Esophagus muscularis mucosa (tissue), 4 donors: ENCODE measurements around the gene SH3PXD2A. TPM values are rescaled to one million over a fixed set of nuclear protein-coding genes. Genes with fewer than 3 reads are reported as not detected.
A peak's percentile ranks its signal among the peaks of the same experiment; 100 is the strongest.

ENCODE experiments used
- DNase-seq: peaks from one replicate; pipeline ENCODE4 v3.0.0-alpha.2; 2017; ENCODE audit errors: extremely low spot score
- H3K27ac ChIP-seq, 4 donors: fragments of 200-600 bp; sonication (generic); replicated peaks in 1 of 4; 1 replicate in 3 of 4; 2 replicates in 1 of 4; pipeline ENCODE4 v1.5.1; 2016 to 2019; ENCODE audit warnings: mild to moderate bottlenecking in 1 of 4
- H3K27me3 ChIP-seq, 4 donors: fragments of 200-600 bp; sonication (generic); one replicate each; pipeline versions ENCODE4 v1.5.1 to v1.6.0; 2016 to 2019
- H3K36me3 ChIP-seq, 4 donors: fragments of 200-600 bp; sonication (generic); one replicate each; pipeline ENCODE4 v1.5.1; 2016 to 2019
- H3K4me1 ChIP-seq, 4 donors: fragments of 200-600 bp; sonication (generic); one replicate each; pipeline ENCODE4 v1.5.1; 2016 to 2019
- H3K4me3 ChIP-seq, 4 donors: fragments of 200-600 bp; sonication (generic); 1 replicate in 2 of 4; 2 replicates in 2 of 4; pipeline ENCODE4 v1.5.1; 2016 to 2019; ENCODE audit warnings: mild to moderate bottlenecking in 4 of 4, moderate library complexity in 1 of 4
- H3K9me3 ChIP-seq, 4 donors: fragments of 200-600 bp; sonication (generic); 1 replicate in 3 of 4; 2 replicates in 1 of 4; pipeline ENCODE4 v1.5.1; 2016 to 2019
- EP300 ChIP-seq: sonication (generic); formaldehyde crosslinking; IDR thresholded peaks from one replicate; pipeline ENCODE4 v1.6.1; 2017; ENCODE audit warnings: antibody characterized with exemption
- POLR2A ChIP-seq: fragments of 450-650 bp; IDR thresholded peaks from one replicate; pipeline ENCODE4 v1.6.1; 2017; ENCODE audit warnings: antibody characterized with exemption, moderate library complexity, mild to moderate bottlenecking, low read depth
- POLR2AphosphoS5 ChIP-seq, 2 donors: sonication (generic); formaldehyde crosslinking; IDR thresholded peaks; one replicate each; pipeline ENCODE4 v1.6.1; 2017; ENCODE audit warnings: antibody characterized with exemption in 2 of 2
- WGBS: methylation state at CpG from one replicate; pipeline ENCODE4 v1.1.5; 2018; 5-methylcytosine and 5-hydroxymethylcytosine counted together
- intact Hi-C: fragments of 100-400 bp; cut with DNase I; formaldehyde crosslinking; loops from one replicate; pipeline ENCODE4 v1.15.1; 2023
- total RNA-seq, 4 donors: library from RNA; depleted of rRNA; stranded (reverse); fragments of >200 nt; gene quantifications; one replicate each; pipeline versions ENCODE4 v1.1.0 to v1.2.1, GENCODE V29; 2016
- TF ChIP-seq, protein P1 (sequence below), 3 experiments: fragments of 200-600 bp in 2 of 3; fragments of 450-650 bp in 1 of 3; sonication (generic) in 2 of 3; IDR thresholded peaks; one replicate each; pipeline ENCODE4 v1.5.1; 2017 to 2019; ENCODE audit warnings: antibody characterized with exemption in 3 of 3, mild to moderate bottlenecking in 2 of 3, moderate library complexity in 1 of 3

Gene SH3PXD2A
- total RNA-seq, 4 donors from 2014 or later = 30.5 to 69.3 (median 40.0) TPM

DNA sequence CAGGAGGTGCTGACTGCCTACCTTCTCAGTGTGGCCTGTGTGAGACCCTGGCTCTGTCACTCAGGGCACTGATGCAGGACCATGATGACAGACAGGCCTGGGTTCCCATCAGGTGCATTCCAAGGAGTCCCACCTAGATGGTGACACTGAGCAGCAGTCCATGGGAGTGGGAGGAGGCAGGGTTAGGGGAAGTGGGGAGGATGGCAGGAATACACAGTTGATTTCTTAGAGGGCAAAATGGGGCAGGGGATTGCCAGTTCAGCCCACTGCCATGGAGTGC, 155.0 kb downstream of the SH3PXD2A start:
- peaks cover 0 to 6% (median 0%) of the 10 kb centered on the region in 4 donors for H3K36me3 ChIP-seq
- DNase-seq = no peak
- intact Hi-C loops = no loop called here
- H3K9me3 ChIP-seq = no peaks in the 10 kb centered on the region
- TF ChIP-seq, protein P1, sequence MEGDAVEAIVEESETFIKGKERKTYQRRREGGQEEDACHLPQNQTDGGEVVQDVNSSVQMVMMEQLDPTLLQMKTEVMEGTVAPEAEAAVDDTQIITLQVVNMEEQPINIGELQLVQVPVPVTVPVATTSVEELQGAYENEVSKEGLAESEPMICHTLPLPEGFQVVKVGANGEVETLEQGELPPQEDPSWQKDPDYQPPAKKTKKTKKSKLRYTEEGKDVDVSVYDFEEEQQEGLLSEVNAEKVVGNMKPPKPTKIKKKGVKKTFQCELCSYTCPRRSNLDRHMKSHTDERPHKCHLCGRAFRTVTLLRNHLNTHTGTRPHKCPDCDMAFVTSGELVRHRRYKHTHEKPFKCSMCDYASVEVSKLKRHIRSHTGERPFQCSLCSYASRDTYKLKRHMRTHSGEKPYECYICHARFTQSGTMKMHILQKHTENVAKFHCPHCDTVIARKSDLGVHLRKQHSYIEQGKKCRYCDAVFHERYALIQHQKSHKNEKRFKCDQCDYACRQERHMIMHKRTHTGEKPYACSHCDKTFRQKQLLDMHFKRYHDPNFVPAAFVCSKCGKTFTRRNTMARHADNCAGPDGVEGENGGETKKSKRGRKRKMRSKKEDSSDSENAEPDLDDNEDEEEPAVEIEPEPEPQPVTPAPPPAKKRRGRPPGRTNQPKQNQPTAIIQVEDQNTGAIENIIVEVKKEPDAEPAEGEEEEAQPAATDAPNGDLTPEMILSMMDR (IDR thresholded peaks at IDR 0.05) = no peak
- H3K27me3 ChIP-seq = no peaks in the 10 kb centered on the region
- H3K4me1 ChIP-seq = peaks cover 20 to 30% (median 25%) of the 10 kb centered on the region in 4 donors
- peak overlapping the region; percentile 7 to 45 (median 31) for H3K27ac ChIP-seq
- no peak overlapping the region for H3K4me3 ChIP-seq

DNA sequence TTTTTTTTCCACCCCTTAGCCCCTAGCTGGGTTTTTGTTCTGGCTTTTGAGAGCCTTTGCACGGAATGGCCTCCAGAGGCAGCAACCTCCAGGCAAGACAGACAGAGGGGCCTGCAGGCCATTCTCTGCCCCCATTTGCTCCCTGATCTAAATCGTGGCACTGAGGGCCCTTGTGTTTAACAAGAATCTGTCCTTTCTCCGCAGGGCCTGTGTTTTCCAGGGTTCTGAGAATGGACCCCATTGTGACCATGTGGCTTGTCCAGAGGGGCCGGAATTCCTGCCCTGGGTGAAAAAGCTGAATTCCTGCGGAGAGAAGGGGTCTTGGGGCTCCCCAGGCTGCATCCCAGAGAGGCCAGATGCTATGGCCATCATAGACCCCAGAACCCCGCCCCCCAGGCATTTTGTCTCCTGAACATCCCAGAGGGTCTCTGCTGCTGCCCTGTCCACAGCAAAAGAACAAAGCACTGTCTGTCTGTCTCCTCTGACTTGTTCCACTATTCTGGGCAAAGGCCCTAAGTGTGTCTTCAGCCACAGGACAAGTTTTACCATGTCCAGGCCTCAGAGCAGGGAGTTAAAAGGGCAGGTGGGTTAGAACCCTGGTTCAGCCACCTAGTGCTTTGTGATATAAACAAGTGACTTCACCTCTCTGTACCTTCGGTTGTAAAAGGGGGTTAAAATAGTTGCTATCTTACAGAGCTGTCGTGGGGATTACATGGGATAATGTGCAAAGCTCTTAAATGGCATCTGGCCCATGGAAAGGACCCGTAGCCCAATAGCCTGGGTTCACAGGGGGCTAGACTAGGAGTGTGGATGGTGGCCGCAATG, 155.6 kb downstream of the SH3PXD2A start:
- TF ChIP-seq, protein P1 (IDR thresholded peaks at IDR 0.05) = peak in 1 of 3 experiments; percentile 6
- TF ChIP-seq EP300 = no peak
- Histone ChIP-seq H3K27ac (peak overlapping the region; percentile 7 to 45 (median 32)), H3K9me3 (no peaks in the 10 kb centered on the region), H3K4me1 (peaks cover 24 to 35% (median 30%) of the 10 kb centered on the region in 4 donors), H3K27me3 (no peaks in the 10 kb centered on the region), H3K36me3 (peaks cover 0 to 6% (median 0%) of the 10 kb centered on the region in 4 donors), H3K4me3 (no peak overlapping the region)
- intact Hi-C loops = no loop called here
- no peak for DNase-seq
- WGBS = 78% methylated on average over 9 of the region's 10 CpGs

DNA sequence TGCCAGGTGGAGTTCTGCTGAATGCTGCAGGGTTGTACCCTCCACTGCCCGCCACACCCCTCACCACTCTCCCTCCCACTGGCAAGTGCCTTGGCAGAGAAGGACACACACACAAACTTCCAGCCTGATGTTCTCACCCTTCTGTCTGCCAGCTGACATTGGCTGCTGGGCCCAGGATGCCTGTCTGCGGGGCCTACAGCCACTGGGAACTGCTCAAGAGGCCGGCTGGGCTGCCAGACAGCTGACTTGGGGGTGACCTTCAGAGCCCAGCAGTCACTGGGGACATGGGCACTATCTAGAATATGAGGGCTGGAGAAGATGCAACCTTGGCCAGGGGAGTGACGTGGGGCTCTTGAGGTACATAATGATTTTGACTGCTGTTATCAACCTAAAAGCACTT, 157.1 kb downstream of the SH3PXD2A start:
- H3K4me1 ChIP-seq = peaks cover 31 to 46% (median 41%) of the 10 kb centered on the region in 4 donors
- H3K36me3 ChIP-seq = peaks cover 0 to 6% (median 0%) of the 10 kb centered on the region in 4 donors
- TF ChIP-seq POLR2A (no peak), EP300 (no peak), POLR2AphosphoS5 (IDR thresholded peaks at IDR 0.05) (no peak)
- TF ChIP-seq, protein P1 (IDR thresholded peaks at IDR 0.05) = no peak
- peaks cover 0 to 9% (median 0%) of the 10 kb centered on the region in 4 donors for H3K27me3 ChIP-seq
- intact Hi-C loops = no loop called here
- no peak for DNase-seq
- no peak overlapping the region for H3K4me3 ChIP-seq
- WGBS = 87% methylated on average over 3 of the region's 4 CpGs
- peak overlapping the region in 3 of 4 donors; percentile 40 to 61 (median 56) for H3K27ac ChIP-seq
- H3K9me3 ChIP-seq = no peaks in the 10 kb centered on the region

DNA sequence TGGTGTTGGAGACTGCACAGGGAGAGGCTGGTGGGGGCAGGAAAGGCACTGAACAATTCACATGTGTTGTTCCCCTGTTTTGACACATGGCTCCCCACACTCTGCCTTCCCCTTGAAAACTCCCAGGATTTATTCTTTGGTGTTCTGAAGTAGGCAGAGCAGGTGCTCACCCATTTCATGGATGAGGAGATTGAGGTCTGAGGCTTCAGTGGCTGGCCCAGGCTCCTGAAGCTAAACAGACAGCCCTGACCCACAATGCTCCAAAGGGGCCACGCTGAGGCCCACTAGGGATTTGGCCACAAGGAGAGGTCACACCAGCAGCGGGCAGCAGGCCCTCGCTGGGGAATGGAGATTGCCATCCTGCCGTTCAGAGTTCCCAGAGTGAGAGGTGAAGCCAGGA, 157.6 kb downstream of the SH3PXD2A start:
- 92% methylated on average over 4 of the region's 4 CpGs for WGBS
- Histone ChIP-seq H3K36me3 (peaks cover 0 to 6% (median 0%) of the 10 kb centered on the region in 4 donors), H3K4me3 (no peak overlapping the region), H3K27me3 (peaks cover 0 to 11% (median 0%) of the 10 kb centered on the region in 4 donors), H3K27ac (peak overlapping the region; percentile 9 to 61 (median 48)), H3K9me3 (no peaks in the 10 kb centered on the region), H3K4me1 (peaks cover 32 to 50% (median 44%) of the 10 kb centered on the region in 4 donors)
- no peak for DNase-seq
- TF ChIP-seq POLR2A (no peak), POLR2AphosphoS5 (IDR thresholded peaks at IDR 0.05) (no peak)
- TF ChIP-seq, protein P1 (IDR thresholded peaks at IDR 0.05) = no peak
- intact Hi-C loops = no loop called here
